Activated CD4-positive, alpha-beta T cell treated with anti-CD3 and anti-CD28 coated beads for 24 hours (primary cell): Measurements from ENCODE around the gene ITGB1BP2.
"Not testable (repeated sequence)": the region's sequence is repeated elsewhere in the genome, so short reads cannot be mapped to it uniquely, and the experiment has no call there.

Experiments
- DNase-seq, 2 donors: peaks; one replicate each; pipeline ENCODE4 v3.0.0-alpha.2; 2020; ENCODE audit warnings: low read depth in 2 of 2

ITGB1BP2 gene

DNA sequence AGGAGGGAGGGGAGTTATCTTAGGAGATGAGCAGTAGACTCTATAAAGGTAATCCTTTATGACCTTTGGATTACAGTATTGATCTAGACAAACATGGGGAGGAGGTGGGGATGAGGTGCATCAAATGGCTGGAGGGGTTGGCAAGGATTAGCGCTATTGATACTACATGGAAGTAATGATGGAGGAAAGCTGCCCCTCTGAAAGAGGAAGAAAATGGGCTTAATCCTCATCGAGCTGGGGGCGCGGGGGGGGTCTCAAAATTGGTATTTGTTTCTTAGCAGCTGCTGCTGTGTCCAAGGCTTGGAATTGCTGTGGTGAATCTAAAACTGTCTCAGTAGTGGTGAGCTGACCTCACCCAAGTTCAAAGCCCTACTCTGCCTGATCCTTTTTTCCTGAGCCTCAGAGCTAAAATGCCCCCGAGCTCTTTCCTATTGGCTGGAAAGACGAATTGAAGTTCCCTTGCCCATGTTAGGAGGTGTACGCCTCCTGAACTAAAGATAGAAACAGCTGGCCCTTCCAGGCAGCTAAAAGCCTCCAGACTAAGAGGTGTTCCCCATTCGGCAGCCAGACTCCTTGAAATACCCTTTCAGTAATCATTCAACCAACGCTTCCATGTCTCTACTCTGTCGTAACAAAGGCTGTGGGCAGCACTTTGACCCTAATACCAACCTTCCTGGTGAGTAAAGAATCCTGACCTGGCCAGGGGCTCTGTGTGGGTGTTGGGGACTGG, at the start of gene ITGB1BP2:
TSS of gene ITGB1BP2 (plus strand) at position 556 of the 730 bp plus-strand sequence. CDS start at position 613, 57 bp downstream.
- DNase-seq: no peak

DNA sequence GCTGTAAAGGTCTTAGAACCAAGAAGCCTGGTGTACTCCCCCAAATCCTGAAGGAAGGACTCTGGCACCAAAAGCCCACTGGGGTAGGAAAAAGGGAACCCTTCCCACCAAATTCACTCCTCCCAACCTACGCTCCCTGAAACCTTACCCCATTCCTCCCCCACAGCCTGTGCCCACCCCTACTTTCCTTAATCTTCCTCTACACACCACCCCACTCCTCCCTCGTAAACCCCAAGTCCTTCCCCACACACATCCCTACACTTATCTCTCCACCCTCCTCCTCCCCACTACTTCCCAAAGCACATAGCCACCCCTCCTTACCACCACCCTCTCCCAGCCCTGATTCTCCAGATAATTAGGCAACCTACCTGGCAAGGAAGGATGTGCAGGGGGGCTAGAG, 49.3 kb upstream of the ITGB1BP2 start:
- DNase-seq: no peak

DNA sequence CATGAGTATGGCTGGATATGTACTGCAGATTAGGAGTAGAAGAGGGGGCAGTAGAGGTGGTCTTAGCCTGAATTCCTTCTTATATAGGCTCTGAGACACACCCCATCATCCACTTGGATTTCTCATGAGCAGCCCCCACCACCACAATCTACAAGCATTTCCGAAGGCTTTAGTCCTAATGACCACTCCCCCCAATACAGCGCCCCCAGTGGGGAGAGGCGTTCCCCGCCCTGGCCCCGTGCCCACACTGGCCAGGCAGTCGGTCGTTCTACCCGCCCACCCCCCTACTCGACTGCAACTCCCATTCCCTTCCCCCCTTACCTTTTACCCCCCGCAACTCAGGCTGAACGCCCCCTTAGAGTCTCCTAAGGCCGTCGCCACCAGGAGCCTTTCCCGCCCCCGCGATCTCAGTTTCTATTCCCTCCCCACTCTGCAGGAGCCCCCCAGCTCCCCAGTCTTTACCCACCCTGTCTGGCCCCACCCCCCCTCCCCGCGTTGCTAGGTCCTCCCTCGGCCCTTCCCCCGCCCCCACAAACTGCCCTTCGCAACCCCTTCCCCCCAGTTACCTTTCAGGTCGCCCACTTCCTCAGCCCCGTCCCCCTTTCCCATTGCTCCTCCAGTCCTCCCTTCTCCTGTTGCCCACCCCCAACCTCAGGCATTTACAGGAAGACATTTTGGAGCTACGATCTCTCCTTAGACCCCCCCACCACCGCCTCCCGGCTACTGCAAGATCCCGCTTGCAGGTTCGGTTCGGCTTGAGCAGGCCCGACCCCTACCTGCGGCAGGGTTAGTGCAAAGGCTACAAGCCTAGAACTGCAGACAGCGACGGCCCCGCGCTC, 48.1 kb upstream of the ITGB1BP2 start:
- DNase-seq: no peak

DNA sequence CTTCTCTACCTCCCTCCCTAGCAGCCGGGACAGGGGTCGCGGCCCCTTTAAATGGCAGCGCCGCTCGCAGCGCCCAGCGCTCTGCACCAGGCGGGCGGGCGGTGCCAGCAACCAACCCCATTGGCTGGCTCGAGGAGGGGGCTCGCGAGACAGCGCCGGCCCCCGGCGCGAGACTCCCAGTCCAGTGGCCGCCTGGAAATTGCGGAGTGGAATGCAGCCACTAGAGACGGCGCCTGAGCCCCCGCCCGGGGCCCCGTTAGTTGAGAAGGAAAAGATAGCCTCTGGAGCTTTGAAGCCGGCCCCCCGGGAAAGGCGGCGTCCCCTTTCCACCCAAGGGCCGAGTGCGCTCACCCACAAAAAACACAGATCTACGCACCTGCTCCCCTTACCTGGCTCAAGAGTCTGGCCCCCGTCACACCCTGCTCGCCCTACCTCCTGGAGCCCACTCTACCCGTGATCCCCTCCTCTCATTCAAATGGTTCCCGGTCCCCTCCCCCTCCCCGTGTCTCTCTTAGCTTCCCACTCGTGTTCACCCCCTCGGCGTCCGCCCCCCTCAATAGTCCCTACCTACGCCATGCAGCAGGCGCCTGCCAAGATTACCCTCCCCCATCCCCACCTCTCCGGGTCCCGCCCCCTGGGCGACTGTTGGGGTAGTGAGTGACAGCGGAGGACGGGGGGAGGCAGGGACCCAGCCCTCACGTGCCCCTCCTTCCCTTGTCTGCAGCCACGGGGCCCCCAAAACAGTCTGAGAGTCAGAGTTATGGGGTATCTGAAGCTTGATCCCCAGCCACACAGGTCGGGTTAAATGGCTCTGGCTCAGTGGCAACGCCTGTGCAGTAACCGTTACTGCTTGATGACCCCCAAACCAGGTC, 47.2 kb upstream of the ITGB1BP2 start, which contains the start of gene ZMYM3:
TSS of gene ZMYM3 (minus strand) at position 49 of the 872 bp plus-strand sequence. CDS start 885 bp downstream, outside the sequence.
- peak; percentile 49 to 52 for DNase-seq

DNA sequence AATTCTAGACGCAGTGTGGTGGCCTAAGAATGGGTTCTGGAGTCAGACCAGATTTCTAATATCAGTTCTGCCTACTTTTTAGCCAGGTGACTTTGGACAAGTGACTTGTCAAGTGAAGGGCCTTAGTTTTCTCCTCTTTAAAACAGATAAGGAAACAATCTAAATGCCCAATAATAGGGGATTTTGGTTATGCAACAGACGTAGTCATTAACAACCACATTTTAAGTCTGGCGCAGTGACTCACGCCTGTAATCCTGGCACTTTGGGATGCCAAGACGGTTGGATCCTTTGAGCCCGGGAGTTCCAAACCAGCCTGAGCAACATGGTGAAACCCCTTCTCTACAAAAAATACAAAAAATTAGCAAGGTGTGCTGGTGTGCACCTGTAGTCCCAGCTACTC, 45.5 kb upstream of the ITGB1BP2 start:
- DNase-seq: no peak

DNA sequence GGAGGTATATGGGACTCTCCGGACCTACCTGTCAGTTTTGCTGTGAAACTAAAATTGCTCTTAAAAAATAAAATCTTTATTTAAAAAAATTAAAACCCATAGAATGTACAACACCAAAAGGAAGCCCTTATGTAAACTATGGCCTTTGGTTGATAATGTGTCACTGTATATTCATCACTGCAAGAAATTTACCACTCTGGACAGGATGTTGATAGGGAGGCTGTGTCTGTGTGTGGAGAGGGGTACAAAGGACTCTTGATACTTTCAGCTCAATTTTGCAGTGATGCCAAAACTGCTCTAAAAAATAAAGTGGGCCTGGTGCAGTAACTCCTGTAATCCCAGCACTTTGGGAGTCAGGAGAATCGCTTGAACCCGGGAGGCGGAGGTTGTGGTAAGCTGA, 44.7 kb upstream of the ITGB1BP2 start:
- DNase-seq: no peak

DNA sequence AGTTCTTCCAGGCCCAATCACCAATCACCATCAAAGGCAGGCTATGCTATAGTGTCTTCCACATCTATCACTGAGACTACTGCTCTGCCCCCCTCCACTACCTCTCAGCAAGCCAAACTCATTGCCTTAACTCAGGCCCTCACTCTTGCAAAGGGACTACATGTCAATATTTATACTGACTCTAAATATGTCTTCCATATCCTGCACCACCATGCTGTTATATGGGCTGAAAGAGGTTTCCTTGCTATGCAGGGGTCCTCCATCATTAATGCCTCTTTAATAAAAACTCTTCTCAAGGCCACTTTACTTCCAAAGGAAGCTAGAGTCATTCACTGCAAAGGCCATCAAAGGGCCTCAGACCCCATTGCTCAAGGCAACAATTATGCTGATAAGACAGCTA, 32.9 kb upstream of the ITGB1BP2 start:
- DNase-seq: not testable (repeated sequence)

DNA sequence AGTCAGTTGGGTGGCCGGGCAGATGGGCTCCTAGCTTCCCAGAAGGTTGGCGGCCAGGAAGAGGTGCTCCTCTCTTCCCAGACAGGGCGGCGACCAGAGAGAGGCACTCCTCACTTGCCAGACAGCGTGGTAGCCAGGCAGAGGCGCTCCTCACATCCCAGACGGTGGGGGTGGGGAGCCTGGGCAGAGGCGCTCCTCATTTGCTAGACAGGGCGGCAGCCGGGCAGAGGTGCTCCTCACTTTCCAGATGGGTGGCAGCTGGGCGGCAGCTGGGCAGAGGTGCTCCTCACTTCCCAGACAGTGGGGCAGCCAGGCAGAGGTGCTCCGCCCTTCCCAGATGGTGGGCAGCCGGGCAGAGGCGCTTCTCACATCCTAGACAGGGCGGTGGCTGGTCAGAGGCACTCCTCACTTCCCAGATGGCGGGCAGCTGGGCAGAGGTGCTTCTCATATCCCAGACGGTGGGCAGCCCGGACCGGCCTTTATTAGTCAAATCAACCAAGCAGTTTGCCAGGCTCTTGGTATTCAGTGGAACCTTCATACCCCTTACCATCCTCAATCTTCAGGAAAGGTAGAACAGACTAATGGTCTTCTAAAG, 31.7 kb upstream of the ITGB1BP2 start:
- DNase-seq: no peak

DNA sequence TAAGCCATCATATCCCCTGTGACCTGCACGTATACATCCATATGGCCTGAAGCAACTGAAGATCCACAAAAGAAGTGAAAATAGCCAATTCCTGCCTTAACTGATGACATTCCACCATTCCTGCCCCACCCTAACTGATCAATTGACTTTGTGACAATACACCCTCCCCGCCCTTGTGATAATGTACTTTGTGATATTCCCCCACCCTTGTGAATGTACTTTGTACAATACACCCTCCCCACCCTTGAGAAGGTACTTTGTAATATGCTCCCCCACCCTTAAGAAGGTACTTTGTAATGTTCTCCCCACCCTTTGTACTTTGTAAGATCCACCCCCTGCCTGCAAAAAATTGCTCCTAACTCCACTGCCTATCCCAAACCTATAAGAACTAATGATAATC, 29.2 kb upstream of the ITGB1BP2 start:
- DNase-seq: not testable (repeated sequence)

DNA sequence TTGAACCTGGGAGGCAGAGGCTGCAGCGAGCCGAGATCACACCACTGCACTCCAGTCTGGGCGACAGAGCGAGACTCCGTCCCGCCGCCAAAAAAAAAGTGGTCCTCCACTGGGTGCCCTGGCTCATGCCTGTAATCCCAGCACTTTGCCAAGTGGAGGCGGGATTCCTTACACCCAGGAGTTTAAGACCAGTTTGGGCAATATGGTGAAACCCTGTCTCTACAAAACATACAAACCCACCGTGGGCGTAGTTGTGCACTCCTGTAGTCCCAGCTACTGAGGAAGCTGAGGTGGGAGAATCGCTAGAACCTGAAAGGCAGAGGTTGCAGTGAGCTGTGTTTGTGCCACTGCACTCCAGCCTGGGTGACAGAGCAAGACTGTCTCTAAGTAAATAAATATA, 20.2 kb upstream of the ITGB1BP2 start:
- not testable (repeated sequence) for DNase-seq

DNA sequence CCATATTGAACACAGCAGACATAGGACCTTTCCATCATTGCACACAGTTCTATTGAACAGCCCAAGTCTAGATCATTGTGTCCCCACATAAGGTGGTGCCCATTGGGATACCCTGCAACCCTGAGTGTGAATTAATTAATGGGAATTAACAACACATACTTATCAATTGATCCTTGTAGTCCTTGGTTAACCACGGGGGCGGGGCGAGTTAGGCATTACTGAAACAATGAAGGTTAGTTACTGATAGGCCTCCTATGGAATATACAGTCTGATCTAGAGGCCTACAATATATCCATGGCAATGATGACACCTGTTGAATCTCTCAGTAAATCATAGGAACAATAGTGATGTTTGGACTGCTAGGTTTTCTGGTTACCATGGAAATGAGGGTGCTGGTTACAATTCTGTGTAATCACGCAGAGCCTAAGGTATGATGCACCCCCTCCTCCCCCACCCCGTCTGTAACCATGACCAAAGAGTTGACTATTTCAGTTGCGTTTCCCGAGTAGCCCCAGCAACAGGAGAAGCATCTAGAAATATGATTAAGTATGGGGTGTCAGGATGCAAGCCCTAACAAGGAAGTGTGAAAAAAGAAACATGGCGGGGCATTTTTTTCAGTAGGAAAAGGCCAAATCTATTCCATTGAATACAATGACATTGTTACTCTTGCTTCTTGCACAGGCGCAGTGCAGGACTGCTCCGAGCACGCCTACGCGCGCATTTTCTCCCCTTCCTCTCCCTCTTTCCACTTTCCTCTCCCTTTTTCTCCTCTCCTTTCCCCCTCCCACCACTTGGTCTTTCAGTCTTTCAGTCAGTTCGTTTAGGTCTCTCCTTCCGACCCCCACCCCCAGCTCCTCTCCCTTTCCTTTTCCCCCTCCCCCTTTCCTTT, 18.8 kb upstream of the ITGB1BP2 start:
- peak; percentile 18 to 38 for DNase-seq

DNA sequence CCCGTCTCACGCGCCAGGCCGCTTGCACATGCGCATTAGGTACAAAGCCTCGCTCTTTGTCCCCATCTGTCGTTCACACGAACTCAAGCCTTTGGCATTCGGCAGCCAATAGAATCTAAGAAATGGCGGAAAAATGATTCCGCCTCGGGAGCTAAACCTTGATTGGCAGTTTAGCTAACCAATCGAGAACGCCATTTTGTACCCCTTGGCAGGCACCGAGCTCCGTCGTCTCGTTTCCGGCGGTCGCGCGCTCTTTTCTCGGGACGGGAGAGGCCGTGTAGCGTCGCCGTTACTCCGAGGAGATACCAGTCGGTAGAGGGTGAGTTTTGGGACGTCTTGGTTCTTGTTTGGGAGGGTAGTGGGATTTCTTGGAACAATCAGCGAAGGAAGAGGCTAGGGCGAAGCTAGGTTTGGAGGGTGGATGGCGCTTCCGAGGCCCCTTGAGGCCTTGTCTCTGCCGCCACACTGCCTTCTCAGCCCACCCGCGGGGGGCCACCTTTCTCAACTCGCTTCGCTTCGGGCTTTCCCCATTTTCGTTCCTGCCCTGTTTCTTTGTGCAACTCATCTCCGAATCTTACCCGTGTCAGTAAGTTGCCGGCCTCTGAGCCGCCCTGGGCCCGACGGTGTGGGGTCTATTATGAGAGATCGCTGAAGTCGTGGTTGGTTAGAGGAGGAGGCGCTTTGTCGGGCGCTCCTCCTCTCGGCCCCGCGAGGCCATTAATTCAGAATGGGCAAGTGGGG, 18.0 kb upstream of the ITGB1BP2 start, which contains the start of gene NONO:
TSS of gene NONO (plus strand) at position 233 of the 741 bp plus-strand sequence. CDS start 7,003 bp downstream, outside the sequence.
- DNase-seq: peak; percentile 63 to 79

DNA sequence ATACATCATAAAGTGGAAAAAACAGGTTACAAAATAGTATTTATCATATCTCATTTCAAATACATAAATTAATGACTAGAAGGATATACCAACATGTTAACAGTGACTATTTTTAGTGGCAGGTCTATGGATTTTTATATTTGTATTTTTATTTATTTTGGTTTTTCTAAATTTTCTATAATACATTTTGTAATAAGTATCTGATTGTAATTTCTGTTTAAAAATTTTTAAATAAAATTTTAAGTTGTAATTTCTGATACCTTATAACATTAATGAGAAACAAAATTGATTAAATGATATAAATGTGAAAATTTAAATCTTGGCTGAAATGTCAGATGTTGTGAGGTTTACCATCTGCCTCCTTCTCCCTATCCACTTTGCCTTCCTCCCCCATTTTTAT, 15.6 kb upstream of the ITGB1BP2 start:
- DNase-seq: no peak

DNA sequence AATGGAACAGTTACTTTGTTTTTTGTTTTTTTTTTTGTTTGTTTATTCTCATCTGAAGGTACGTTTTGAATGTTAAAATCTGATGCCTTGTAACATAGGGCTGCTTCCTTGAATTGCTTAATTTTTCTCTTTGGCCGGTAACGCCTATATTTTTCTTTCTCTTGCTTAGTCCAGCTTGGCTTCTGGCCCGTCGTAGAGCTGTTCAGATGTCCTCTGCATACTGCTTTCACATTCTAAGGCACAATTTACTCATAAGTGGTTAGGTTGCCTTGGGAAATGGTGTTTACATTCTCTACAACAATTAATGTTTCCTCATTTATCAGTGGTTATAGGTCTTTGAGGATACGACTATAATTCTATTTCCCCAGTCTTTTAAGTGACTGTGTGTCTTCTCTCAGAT, 10.2 kb upstream of the ITGB1BP2 start:
- no peak for DNase-seq

DNA sequence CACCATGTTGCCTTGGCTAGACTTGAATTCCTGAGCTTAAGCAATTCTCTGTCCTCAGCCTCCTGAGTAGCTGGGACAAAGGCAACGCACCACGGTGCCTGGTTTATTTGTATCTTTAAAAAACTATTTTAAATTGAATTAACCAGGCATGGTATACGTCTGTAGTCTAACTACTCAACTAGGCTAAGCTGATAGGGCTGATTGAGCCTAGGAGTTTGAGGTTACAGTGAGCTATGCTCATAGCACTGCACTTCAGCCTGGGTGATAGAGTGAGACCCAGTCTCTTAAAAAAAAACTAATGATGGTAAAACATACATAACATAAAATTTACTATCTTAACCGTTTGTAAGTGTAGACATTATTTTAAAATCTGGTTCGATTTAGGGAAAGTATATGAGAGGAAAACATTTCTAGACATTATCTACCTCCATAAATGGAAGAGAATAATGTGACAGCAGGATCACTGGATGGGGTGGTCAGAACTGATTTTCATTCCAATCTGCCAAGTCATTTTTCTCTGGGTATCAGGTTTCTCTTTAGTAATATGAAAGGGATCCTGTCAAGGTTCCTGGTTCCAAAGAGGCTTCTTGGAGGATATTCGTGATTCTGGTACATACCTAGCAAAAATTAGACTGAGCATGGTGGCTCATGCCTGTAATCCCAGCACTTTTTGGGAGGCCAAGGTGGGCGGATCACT, 8.7 kb upstream of the ITGB1BP2 start:
- no peak for DNase-seq

DNA sequence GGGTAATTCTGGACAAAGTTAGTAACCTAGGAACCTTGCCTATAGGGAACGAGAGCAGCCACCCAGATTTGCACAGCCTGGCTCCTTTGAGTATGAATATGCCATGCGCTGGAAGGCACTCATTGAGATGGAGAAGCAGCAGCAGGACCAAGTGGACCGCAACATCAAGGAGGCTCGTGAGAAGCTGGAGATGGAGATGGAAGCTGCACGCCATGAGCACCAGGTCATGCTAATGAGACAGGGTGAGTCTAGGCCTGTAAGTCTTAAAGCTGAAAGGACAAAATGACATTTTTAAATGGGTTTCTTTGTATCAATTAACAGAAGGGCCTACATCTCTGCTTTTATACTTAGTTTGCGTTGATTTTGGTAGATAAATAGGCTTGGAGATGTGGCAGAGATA, 4.7 kb upstream of the ITGB1BP2 start:
- DNase-seq: no peak

DNA sequence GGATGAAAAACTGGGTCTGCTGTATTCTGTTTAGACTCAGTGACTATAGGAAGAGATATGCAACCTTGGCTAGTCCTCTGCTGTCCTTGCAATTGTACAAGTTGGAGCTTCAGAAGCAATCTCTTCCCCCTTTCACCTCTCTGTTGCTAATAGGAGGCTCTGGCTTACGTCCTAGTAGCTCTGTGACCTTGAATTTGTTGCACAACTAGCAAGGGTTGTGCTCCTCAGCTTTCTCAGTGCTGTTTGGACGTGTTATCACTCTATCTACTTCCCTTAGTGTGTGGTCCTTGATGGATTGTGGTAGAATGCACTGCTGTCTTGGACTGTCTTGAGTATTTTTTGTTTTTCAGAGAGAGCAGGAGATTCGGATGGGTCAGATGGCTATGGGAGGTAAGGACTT, 3.4 kb upstream of the ITGB1BP2 start:
- DNase-seq: no peak

DNA sequence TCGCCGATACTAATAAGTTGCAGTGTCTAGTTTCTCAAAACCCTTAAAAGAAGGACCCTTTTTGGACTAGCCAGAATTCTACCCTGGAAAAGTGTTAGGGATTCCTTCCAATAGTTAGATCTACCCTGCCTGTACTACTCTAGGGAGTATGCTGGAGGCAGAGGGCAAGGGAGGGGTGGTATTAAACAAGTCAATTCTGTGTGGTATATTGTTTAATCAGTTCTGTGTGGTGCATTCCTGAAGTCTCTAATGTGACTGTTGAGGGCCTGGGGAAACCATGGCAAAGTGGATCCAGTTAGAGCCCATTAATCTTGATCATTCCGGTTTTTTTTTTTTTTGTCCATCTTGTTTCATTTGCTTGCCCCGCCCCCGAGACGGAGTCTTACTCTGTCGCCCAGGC, 1.5 kb upstream of the ITGB1BP2 start:
- not testable (repeated sequence) for DNase-seq

DNA sequence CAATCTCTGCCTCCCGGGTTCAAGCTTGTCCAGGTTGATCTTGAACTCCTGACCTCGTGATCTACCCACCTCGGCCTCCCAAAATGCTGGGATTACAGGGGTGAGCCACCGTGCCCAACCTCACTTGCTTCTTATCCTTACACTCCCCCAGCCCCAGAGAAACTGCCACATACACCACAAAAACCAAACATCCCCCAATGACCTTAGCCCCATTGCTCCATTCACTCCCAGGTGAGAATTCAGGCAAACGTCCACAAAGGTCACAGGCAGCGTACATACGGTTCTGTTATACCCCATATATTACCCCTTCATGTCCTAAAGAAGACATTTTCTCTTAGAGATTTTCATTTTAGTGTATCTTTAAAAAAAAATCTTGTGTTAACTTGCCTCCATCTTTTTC, 1.1 kb upstream of the ITGB1BP2 start:
- DNase-seq: not testable (repeated sequence)
